ENCODE measurements around the gene MEIKIN.

DNA sequence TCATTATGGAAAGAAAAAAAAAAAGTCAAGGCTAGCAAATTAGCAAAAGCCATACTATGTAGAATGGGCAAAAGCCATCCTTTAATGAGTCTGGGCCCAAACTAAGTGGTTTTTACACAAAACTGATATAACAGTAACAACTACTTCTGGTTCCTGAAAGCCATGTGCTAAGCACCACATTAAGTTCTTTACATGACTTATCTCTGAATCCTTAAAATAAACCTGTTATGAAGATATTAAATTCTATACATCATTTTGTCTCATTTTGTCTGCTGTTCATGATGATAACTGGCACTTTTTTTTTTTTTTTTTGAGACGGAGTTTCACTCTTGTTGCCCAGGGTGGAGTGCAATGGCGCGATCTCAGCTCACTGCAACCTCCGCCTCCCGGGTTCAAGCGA lies 153.6 kb downstream of the MEIKIN start:
- no peak for TF ChIP-seq EP300 (IDR thresholded peaks at IDR 0.05)
- TF ChIP-seq, protein P1, sequence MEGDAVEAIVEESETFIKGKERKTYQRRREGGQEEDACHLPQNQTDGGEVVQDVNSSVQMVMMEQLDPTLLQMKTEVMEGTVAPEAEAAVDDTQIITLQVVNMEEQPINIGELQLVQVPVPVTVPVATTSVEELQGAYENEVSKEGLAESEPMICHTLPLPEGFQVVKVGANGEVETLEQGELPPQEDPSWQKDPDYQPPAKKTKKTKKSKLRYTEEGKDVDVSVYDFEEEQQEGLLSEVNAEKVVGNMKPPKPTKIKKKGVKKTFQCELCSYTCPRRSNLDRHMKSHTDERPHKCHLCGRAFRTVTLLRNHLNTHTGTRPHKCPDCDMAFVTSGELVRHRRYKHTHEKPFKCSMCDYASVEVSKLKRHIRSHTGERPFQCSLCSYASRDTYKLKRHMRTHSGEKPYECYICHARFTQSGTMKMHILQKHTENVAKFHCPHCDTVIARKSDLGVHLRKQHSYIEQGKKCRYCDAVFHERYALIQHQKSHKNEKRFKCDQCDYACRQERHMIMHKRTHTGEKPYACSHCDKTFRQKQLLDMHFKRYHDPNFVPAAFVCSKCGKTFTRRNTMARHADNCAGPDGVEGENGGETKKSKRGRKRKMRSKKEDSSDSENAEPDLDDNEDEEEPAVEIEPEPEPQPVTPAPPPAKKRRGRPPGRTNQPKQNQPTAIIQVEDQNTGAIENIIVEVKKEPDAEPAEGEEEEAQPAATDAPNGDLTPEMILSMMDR (IDR thresholded peaks at IDR 0.05), result no peak

Measured in tibial nerve (tissue), 4 donors.